Measurements from ENCODE around the gene FASTKD3.

GRCh38 chr5:7814816-7815215 is 54.0 kb downstream of the FASTKD3 start:
- TF ChIP-seq, protein P1, sequence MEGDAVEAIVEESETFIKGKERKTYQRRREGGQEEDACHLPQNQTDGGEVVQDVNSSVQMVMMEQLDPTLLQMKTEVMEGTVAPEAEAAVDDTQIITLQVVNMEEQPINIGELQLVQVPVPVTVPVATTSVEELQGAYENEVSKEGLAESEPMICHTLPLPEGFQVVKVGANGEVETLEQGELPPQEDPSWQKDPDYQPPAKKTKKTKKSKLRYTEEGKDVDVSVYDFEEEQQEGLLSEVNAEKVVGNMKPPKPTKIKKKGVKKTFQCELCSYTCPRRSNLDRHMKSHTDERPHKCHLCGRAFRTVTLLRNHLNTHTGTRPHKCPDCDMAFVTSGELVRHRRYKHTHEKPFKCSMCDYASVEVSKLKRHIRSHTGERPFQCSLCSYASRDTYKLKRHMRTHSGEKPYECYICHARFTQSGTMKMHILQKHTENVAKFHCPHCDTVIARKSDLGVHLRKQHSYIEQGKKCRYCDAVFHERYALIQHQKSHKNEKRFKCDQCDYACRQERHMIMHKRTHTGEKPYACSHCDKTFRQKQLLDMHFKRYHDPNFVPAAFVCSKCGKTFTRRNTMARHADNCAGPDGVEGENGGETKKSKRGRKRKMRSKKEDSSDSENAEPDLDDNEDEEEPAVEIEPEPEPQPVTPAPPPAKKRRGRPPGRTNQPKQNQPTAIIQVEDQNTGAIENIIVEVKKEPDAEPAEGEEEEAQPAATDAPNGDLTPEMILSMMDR (IDR thresholded peaks at IDR 0.05): no peak
- TF ChIP-seq POLR2A (IDR thresholded peaks at IDR 0.05) (no peak), EP300 (IDR thresholded peaks at IDR 0.05) (no peak)
